HEK293 (cell line): Measurements from ENCODE around the gene CLDN14.

Experiments
- GLI2 ChIP-seq: fragments of 450-650 bp; formaldehyde crosslinking; IDR thresholded peaks from 2 replicates; pipeline ENCODE4; 2017; ENCODE audit warnings: missing biosample characterization, missing genetic modification characterization, low read depth, borderline replicate concordance
- HOXC10 ChIP-seq: sonication (generic); formaldehyde crosslinking; IDR thresholded peaks from 2 replicates; pipeline ENCODE4 v1.8.1; 2023; ENCODE audit warnings: mild to moderate bottlenecking, missing genetic modification reagents
- KLF17 ChIP-seq: fragments of 450-650 bp; formaldehyde crosslinking; IDR thresholded peaks from 2 replicates; pipeline ENCODE4 v1.5.1; 2016; ENCODE audit warnings: missing biosample characterization, missing genetic modification characterization
- PRDM1 ChIP-seq: fragments of 450-650 bp; formaldehyde crosslinking; IDR thresholded peaks from 2 replicates; pipeline ENCODE4; 2016; ENCODE audit warnings: missing biosample characterization, missing genetic modification characterization
- PRDM6 ChIP-seq: fragments of 450-650 bp; formaldehyde crosslinking; IDR thresholded peaks from 2 replicates; pipeline ENCODE4 v1.5.1; 2017; ENCODE audit warnings: missing biosample characterization, missing genetic modification characterization
- SCRT1 ChIP-seq: fragments of 450-650 bp; formaldehyde crosslinking; IDR thresholded peaks from 2 replicates; pipeline ENCODE4 v1.5.1; 2016; ENCODE audit warnings: missing biosample characterization, missing genetic modification characterization, borderline replicate concordance
- WT1 ChIP-seq: fragments of 450-650 bp; formaldehyde crosslinking; IDR thresholded peaks from 2 replicates; pipeline ENCODE4 v1.5.1; 2016; ENCODE audit warnings: missing biosample characterization, missing genetic modification characterization
- ZBTB17 ChIP-seq: fragments of 450-650 bp; formaldehyde crosslinking; IDR thresholded peaks from 2 replicates; pipeline ENCODE4 v1.5.1; 2016; ENCODE audit warnings: missing biosample characterization, missing genetic modification characterization
- ZIC2 ChIP-seq: fragments of 450-650 bp; formaldehyde crosslinking; IDR thresholded peaks from 2 replicates; pipeline ENCODE4 v1.5.1; 2016; ENCODE audit warnings: missing biosample characterization, missing genetic modification characterization
- ZNF132 ChIP-seq: fragments of 450-650 bp; formaldehyde crosslinking; IDR thresholded peaks from 2 replicates; pipeline ENCODE4 v1.5.1; 2017; ENCODE audit warnings: missing biosample characterization, missing genetic modification characterization, borderline replicate concordance
- ZNF184 ChIP-seq: fragments of 450-650 bp; IDR thresholded peaks from 2 replicates; pipeline ENCODE4 v1.5.1; 2018; ENCODE audit warnings: missing biosample characterization, mild to moderate bottlenecking, missing genetic modification characterization
- ZNF221 ChIP-seq: fragments of 450-650 bp; formaldehyde crosslinking; IDR thresholded peaks from 2 replicates; pipeline ENCODE4 v1.5.1; 2017; ENCODE audit warnings: missing biosample characterization, missing genetic modification characterization, borderline replicate concordance
- ZNF266 ChIP-seq: fragments of 450-650 bp; formaldehyde crosslinking; IDR thresholded peaks from 2 replicates; pipeline ENCODE4 v1.5.1; 2016; ENCODE audit warnings: missing biosample characterization, missing genetic modification characterization, low read depth
- ZNF302 ChIP-seq: fragments of 450-650 bp; formaldehyde crosslinking; IDR thresholded peaks from 2 replicates; pipeline ENCODE4 v1.5.1; 2016; ENCODE audit warnings: missing biosample characterization, missing genetic modification characterization, low read depth
- ZNF366 ChIP-seq: fragments of 450-650 bp; formaldehyde crosslinking; conservative IDR thresholded peaks from 2 replicates; pipeline ENCODE4 v1.5.1; 2016; ENCODE audit warnings: missing biosample characterization, missing genetic modification characterization
- ZNF394 ChIP-seq: fragments of 450-650 bp; formaldehyde crosslinking; IDR thresholded peaks from 2 replicates; pipeline ENCODE4 v1.5.1; 2016; ENCODE audit warnings: missing biosample characterization, missing genetic modification characterization, mild to moderate bottlenecking, moderate library complexity, borderline replicate concordance
- ZNF423 ChIP-seq: fragments of 450-650 bp; formaldehyde crosslinking; IDR thresholded peaks from 2 replicates; pipeline ENCODE4 v1.5.1; 2016; ENCODE audit warnings: missing biosample characterization, missing genetic modification characterization
- ZNF488 ChIP-seq: fragments of 450-650 bp; formaldehyde crosslinking; IDR thresholded peaks from 2 replicates; pipeline ENCODE4 v1.5.1; 2016; ENCODE audit warnings: missing biosample characterization, missing genetic modification characterization
- ZNF518A ChIP-seq: fragments of 450-650 bp; formaldehyde crosslinking; conservative IDR thresholded peaks from 2 replicates; pipeline ENCODE4 v1.5.1; 2016; ENCODE audit warnings: low read depth, missing biosample characterization, missing genetic modification characterization
- ZNF600 ChIP-seq: fragments of 450-650 bp; formaldehyde crosslinking; IDR thresholded peaks from 2 replicates; pipeline ENCODE4 v1.5.1; 2016; ENCODE audit warnings: missing biosample characterization, missing genetic modification characterization
- ZNF623 ChIP-seq: fragments of 450-650 bp; formaldehyde crosslinking; IDR thresholded peaks from 2 replicates; pipeline ENCODE4 v1.5.1; 2016; ENCODE audit warnings: missing biosample characterization, missing genetic modification characterization
- ZNF629 ChIP-seq: fragments of 450-650 bp; formaldehyde crosslinking; IDR thresholded peaks from 2 replicates; pipeline ENCODE4 v1.5.1; 2017; ENCODE audit warnings: missing biosample characterization, missing genetic modification characterization
- ZNF660 ChIP-seq: fragments of 450-650 bp; IDR thresholded peaks from 2 replicates; pipeline ENCODE4 v1.5.1; 2018; ENCODE audit warnings: missing biosample characterization, mild to moderate bottlenecking, missing genetic modification characterization
- ZNF76 ChIP-seq: fragments of 450-650 bp; formaldehyde crosslinking; IDR thresholded peaks from 2 replicates; pipeline ENCODE4; 2016; ENCODE audit warnings: low read depth, missing biosample characterization, missing genetic modification characterization, borderline replicate concordance
- ZNF768 ChIP-seq: fragments of 450-650 bp; formaldehyde crosslinking; IDR thresholded peaks from 2 replicates; pipeline ENCODE4 v1.5.1; 2018; ENCODE audit warnings: missing biosample characterization, mild to moderate bottlenecking, missing genetic modification characterization
- TF ChIP-seq, protein P1 (sequence below): fragments of 450-650 bp; formaldehyde crosslinking; IDR thresholded peaks from 2 replicates; pipeline ENCODE4 v1.5.1; 2017; ENCODE audit warnings: missing biosample characterization, mild to moderate bottlenecking, missing genetic modification characterization, moderate library complexity

The CLDN14 gene

GRCh38 chr21:36429947-36430546 is 49.9 kb downstream of the CLDN14 start (continued):
- TF ChIP-seq ZNF600 (tag by site-specific recombination) (peak; percentile 98), ZNF266 (tag by site-specific recombination) (no peak), ZBTB17 (peak; percentile 94), ZNF768 (tag by site-specific recombination) (no peak), ZNF518A (no peak), HOXC10 (CRISPR knock-in tag) (no peak), PRDM6 (no peak), ZNF488 (tag by site-specific recombination) (no peak), ZNF302 (tag by site-specific recombination) (no peak), ZNF76 (tag by site-specific recombination) (no peak), ZNF366 (tag by site-specific recombination) (peak; percentile 70), SCRT1 (tag by site-specific recombination) (no peak), ZNF660 (tag by site-specific recombination) (peak; percentile 96; the same call in 1 of the 2 replicates), ZNF394 (tag by site-specific recombination) (peak; percentile 74; the same call in 1 of the 2 replicates), WT1 (peak; percentile 64), ZNF423 (tag by site-specific recombination) (no peak), ZIC2 (tag by site-specific recombination) (peak; percentile 80), PRDM1 (tag by site-specific recombination) (peak; percentile 77), KLF17 (tag by site-specific recombination) (peak; percentile 75), ZNF623 (tag by site-specific recombination) (no peak), ZNF629 (tag by site-specific recombination) (peak; percentile 87), GLI2 (no peak), ZNF132 (no peak), ZNF221 (tag by site-specific recombination) (no peak), ZNF184 (tag by site-specific recombination) (peak; percentile 81)
- TF ChIP-seq, protein P1, sequence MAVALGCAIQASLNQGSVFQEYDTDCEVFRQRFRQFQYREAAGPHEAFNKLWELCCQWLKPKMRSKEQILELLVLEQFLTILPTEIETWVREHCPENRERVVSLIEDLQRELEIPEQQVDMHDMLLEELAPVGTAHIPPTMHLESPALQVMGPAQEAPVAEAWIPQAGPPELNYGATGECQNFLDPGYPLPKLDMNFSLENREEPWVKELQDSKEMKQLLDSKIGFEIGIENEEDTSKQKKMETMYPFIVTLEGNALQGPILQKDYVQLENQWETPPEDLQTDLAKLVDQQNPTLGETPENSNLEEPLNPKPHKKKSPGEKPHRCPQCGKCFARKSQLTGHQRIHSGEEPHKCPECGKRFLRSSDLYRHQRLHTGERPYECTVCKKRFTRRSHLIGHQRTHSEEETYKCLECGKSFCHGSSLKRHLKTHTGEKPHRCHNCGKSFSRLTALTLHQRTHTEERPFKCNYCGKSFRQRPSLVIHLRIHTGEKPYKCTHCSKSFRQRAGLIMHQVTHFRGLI (tag by site-specific recombination), result no peak
